GM10248 (cell line): ENCODE data around the gene STEAP2.
"Not testable (repeated sequence)": the region's sequence is repeated elsewhere in the genome, so short reads cannot be mapped to it uniquely, and the experiment has no call there.

Source experiments
- CTCF ChIA-PET: fragments of 300-600 bp; sonication (Branson Sonifier 250); formaldehyde crosslinking; extraction: SDS; loops from one replicate; lab custom pipeline; 2021; ENCODE audit warnings: antibody characterized with exemption; lab: Yijun Ruan, JAX
- POLR2A ChIA-PET: fragments of 350-650 bp; sonication (Branson Sonifier 250); formaldehyde crosslinking; extraction: SDS; loops from one replicate; lab custom pipeline; 2020; ENCODE audit warnings: antibody characterized with exemption; lab: Yijun Ruan, JAX
- DNase-seq: peaks from one replicate; pipeline ENCODE4 v3.0.0; 2012; ENCODE audit errors: extremely low spot score
- TF ChIP-seq, protein P1 (sequence below): IDR thresholded peaks from 2 replicates; pipeline ENCODE4 v1.5.1; 2012; ENCODE audit warnings: mild to moderate bottlenecking, low read depth; ENCODE audit errors: extremely low read depth, missing control alignments, control extremely low read depth

STEAP2 gene

DNA sequence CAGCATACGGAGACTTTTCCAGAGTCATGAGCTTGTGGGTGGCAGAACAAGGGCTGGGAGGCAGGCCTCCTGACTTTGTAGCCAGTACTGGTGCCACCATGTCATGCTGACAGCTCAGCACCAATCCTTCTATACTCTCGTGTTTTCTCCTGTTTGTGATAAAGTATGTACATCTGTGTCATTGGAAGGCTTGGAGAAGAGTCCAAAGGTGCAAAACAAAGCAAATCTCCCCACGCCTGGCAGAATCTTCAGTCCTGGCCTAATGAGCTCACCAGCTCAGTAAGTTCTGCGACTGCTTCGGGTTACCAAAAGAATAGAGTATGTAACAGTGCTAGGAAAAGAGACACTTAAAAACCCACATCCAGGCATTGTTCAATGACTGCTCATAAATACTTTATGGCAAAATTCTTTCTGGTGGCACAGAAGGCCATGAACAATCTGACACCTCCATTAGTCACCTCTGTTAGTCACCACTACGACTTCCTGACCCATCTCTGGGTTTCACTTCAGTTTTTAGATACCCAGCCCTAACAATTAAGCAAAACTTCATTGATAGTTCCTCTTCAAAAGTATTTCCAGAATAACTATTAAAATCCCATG, 32.8 kb upstream of the STEAP2 start:
- CTCF ChIA-PET: interaction anchor here (0.8 to 1.7 kb wide), 10 partner anchors 10 to 249 kb away, joined by 3 to 6 read pairs (median 4); partner anchors contain the start of gene STEAP1
- TF ChIP-seq, protein P1, sequence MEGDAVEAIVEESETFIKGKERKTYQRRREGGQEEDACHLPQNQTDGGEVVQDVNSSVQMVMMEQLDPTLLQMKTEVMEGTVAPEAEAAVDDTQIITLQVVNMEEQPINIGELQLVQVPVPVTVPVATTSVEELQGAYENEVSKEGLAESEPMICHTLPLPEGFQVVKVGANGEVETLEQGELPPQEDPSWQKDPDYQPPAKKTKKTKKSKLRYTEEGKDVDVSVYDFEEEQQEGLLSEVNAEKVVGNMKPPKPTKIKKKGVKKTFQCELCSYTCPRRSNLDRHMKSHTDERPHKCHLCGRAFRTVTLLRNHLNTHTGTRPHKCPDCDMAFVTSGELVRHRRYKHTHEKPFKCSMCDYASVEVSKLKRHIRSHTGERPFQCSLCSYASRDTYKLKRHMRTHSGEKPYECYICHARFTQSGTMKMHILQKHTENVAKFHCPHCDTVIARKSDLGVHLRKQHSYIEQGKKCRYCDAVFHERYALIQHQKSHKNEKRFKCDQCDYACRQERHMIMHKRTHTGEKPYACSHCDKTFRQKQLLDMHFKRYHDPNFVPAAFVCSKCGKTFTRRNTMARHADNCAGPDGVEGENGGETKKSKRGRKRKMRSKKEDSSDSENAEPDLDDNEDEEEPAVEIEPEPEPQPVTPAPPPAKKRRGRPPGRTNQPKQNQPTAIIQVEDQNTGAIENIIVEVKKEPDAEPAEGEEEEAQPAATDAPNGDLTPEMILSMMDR: no peak
- peak; percentile 34 for DNase-seq
- POLR2A ChIA-PET: no interaction called here

DNA sequence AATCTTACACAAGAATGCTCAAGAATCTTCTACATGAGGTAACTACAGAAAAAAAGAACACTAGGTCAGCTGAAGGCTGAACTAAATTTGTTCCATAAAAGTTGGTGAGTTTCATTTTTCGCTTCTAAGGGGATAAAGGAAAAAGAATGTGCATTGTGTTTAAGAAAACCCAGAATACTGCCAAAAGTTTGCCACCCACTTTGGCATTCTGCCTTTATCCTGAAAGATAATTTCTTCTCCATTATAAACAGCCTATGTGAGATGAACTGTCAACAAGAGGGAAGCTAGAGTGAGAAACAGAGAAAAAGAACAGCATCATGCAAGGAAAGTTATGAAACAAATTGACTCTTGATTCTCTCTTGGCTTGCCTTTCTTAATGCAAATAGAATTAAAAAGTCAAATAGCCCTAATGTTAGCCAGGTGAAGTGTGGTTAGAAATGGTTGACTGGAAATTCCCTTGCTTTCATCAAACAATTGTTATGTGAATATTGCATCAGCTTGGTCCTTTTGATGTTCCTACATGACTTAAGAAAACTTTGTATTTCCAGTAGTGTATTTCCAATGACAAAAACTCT, 31.4 kb upstream of the STEAP2 start:
- POLR2A ChIA-PET: no interaction called here

DNA sequence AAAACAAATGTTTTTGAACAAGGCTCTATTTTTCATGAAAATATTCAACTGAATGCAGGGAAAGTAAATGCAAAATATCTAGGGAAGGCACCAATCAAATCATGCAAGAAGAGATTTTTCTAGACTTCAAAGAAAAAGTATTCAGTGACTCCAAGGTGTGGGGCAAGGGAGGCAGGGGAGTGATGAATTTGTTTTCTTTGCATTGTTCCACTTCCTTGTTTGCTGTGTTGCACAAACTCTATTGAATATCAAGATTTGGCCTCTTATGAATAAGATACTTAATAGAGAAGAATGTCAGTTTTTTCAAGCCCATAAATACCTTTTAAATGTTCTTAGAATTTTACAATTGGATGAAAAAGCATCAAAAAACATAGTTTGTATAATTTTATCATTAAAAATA, 30.9 kb upstream of the STEAP2 start:
- DNase-seq: no peak
- TF ChIP-seq, protein P1: no peak
- CTCF ChIA-PET: no interaction called here
- POLR2A ChIA-PET: no interaction called here

More for the DNA sequence above, 31.4 kb upstream of the STEAP2 start:
- TF ChIP-seq, protein P1: no peak
- CTCF ChIA-PET: no interaction called here
- DNase-seq: no peak

DNA sequence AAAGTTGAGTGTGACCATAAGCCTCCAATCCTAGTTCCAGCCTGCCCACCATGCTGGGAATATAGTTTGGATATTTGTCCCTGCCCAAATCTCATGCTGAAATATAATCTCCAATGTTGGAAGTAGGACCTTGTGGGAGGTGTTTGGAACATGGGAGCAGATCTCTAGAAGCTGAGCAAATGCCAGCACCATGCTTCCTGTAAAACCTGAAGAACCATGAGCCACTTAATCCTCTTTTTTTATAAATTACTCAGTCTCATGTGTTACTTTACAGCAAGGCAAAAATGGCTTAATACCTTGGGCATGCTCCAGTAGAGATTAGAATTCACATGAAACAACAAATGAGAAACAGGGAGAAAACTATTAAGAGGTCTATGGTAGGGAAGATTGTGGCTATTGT, 30.1 kb upstream of the STEAP2 start:
- CTCF ChIA-PET: no interaction called here
- no peak for DNase-seq
- TF ChIP-seq, protein P1: no peak
- POLR2A ChIA-PET: no interaction called here

DNA sequence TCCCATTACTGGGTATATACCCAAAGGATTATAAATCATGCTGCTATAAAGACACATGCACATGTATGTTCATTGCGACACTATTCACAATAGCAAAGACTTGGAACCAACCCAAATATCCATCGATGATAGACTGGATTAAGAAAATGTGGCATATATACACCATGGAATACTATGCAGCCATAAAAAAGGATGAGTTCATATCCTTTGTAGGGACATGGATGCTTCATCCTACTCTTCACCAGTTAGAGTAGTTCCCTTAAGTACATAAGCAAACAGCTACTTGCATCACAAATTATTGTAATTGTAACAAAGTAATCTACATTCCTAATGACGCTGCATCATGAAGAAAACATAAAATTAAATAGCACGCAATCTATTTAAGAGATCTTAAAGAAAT, 25.2 kb upstream of the STEAP2 start:
- DNase-seq, POLR2A ChIA-PET: not testable (repeated sequence)
- CTCF ChIA-PET: interaction anchor here (1.0 to 2.4 kb wide), 3 partner anchors 11 to 25 kb away, joined by 3 to 8 read pairs (median 4); partner anchors contain the start of gene STEAP2

DNA sequence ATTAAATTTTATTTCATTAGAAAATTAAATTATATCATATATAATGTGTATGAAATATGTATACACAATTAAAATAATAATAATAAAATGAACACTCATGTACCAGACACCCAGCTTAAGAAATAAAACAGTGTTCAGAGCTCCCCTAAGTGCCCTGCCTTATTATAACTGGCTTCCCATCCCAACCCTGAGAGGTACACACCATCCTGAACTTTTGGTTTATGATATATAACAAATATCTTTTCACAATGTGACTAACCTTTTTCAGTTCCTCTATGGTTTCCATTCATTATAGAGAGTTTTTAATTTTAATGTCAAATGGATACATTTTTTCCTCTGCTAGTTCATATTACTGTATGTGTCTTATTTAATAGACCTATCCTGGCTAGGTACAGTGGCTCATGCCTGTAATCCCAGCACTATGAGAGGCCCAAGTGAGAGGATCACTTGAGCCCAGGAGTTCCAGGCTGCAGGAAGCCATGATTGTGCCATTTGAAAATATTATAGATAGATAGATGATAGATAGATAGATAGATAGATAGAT, 24.0 kb upstream of the STEAP2 start:
- POLR2A ChIA-PET: no interaction called here
- CTCF ChIA-PET: interaction anchor here (1.0 to 2.4 kb wide), 5 partner anchors 9 to 240 kb away, joined by 3 to 8 read pairs (median 4); partner anchors contain the start of gene STEAP2
- TF ChIP-seq, protein P1: no peak
- no peak for DNase-seq

DNA sequence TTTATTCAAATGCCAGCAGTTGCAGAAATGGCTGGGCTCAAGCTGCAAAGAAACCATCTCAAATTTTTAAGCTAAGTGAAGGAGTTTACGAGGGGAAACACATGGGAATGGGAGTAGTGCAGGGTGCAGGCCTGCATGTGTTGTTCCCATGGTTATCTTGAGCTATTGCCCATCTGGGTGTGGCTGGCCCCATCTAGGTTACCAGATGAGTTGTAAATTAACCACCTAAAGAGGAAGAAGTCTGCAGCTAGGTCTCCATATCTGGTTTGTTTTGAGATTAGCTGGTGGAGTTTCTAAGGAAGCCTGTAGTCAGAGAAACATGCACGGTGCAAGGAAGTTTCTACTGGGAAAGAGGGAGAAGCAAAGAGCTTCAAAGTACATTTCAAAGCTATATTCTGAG, 23.3 kb upstream of the STEAP2 start:
- DNase-seq: no peak
- POLR2A ChIA-PET: no interaction called here
- CTCF ChIA-PET: interaction anchor here (0.8 to 2.4 kb wide), 5 partner anchors 10 to 239 kb away, joined by 3 to 8 read pairs (median 5); no protein-coding TSS in a partner anchor
- TF ChIP-seq, protein P1: no peak
